Activated CD8-positive, alpha-beta memory T cell treated with anti-CD3 and anti-CD28 coated beads, Interleukin-2, amount 50 U/mL, for 1 hour (primary cell): ENCODE measurements around the gene PPA2.
"Not testable (repeated sequence)": the region's sequence is repeated elsewhere in the genome, so short reads cannot be mapped to it uniquely, and the experiment has no call there.

Experiments
- DNase-seq: peaks from one replicate; pipeline ENCODE4 v3.0.0-alpha.2; 2020; ENCODE audit errors: extremely low read depth

PPA2 gene

GRCh38 chr4:105473324-105474098 lies at the start of gene PPA2:
TSS of gene PPA2 (minus strand) at chr4:105474062. CDS start at chr4:105474050, 12 bp downstream.
- peak; percentile 58 for DNase-seq

DNA sequence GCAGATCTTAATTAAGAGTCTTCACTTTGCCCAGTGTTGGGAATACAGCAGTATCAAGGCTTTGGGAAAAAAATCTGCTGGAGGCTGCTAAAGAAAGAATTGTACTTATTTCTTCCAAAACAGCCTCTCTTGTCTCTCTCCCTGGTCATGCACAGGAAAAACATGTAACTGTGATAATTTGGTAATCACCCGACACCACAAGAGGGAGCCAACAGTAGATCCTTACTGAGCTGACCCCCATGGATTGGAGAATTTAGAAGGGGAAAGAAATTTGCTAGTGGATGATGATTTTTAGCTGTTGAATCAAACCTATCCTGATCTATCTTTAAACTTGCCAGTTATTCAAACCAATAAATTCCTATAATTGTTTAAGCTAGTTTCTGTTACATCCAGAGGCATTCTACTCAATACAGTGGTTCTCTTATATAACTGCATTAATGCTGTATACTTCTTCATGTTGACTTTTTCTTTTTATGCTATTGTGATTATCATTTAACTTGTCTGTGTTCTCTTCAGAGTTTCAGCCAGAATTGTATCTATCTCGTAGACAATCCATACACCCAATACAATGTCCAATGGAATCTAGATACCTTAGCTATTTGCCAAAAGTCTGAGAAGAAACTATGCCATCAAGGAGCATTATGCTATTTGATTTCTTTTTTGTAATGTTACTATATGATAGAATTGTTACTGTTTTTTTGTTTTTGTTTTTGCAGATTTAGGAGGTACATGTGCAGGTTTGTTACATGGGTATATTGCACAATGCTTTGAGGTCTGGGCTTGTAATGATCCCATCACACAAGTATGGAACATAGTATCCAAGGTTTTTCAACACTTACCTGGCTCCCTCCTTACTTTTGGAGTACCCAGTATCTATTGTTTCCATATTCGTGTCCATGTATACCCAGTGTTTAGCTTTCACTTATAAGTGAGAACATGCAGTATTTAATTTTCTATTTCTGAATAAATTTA lies 47.2 kb upstream of the PPA2 start:
- no peak for DNase-seq

- DNase-seq = no peak
These were observed 36.4 kb upstream of the PPA2 start for GRCh38 chr4:105510245-105510644.

GRCh38 chr4:105509714-105510113 lies 35.9 kb upstream of the PPA2 start:
- DNase-seq = no peak

- no peak for DNase-seq
These were observed 35.4 kb upstream of the PPA2 start for GRCh38 chr4:105509291-105509690.

DNA sequence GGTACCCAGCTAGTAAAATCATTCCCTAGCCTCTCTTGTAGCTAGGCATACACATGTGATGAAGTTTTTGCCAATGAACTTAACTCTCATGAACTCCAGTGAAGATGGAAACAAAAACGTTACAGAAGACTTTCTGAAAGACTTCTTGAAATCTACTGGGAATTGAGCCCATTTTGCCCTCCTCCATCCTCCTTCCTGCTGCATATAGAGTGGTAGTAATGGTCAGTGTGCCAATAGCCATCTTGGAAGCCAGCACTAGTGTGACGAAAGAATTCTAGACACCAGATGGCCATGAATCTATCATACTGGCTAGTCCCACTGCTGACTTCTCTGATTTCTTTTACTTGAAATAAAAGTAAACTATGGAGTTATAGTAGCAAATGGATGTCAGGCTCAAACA lies 30.9 kb upstream of the PPA2 start:
- DNase-seq = no peak

DNA sequence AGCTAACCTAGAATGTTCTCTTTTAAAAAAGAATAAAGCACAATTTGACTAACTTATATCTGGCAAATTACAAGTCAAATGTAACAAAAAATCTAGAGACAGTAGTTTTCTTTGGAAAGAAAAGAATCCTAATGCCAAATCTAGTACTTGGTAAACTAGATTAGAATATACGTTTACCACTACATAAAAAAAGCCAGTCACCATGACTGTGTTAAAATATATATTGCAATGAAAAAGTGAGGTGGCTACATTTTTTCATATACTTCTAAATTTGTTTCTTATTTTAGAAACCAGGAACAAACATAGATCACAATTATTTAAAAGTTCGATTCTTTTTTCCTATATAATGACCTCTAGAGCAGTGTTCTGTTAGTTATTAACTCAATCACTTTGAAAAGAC lies 29.6 kb upstream of the PPA2 start:
- DNase-seq = no peak

- no peak for DNase-seq
These were observed 23.0 kb upstream of the PPA2 start for GRCh38 chr4:105496899-105497298.

- no peak for DNase-seq
These were observed 21.8 kb upstream of the PPA2 start for GRCh38 chr4:105495667-105496066.

GRCh38 chr4:105490523-105490922 lies 16.7 kb upstream of the PPA2 start:
- no peak for DNase-seq

GRCh38 chr4:105483840-105484239 lies 10.0 kb upstream of the PPA2 start:
- no peak for DNase-seq

DNA sequence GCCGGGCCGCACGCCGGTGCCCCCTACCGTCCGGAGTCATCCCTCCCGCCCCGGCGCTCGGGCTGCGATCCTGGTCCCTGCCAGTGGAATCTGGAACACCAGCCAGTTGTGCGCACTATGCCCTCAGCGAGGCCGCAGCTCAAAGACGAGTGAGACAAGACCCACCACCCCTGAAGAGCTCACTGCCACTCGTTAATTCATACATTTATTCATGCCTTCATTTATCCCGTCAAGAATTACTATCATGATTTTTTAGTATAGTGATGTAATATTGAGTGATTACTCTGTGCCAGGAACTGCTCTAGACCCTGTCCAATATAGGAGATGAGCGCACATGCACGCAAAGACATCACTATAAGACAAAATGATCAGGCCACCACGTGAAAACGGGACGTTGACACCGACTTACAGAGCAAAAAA lies 247 bp upstream of the PPA2 start:
- no peak for DNase-seq

DNA sequence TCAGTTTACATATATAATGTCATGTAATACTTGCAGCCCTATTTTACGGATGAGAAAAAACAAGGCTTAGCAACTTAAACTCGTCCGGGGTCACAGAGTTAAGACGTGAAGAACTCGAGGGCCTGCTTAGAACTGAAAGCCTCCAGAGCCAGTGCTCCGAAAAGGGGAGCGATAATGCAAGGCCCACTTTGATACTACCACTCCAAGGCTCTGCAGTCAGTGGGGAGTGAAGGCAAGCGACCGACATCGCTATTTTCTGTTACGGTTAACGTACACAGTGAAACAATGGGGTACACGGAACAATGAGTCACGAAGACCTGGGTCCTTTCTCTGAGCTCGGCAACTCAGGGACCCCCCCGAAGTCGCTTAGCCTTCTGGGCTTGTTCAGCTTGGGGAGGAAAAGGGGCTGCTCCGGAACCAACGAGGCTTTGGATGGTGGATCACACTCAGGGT lies 965 bp downstream of the PPA2 start:
- DNase-seq = no peak

GRCh38 chr4:105471566-105472176 lies 2.2 kb downstream of the PPA2 start:
- peak; percentile 38 for DNase-seq

DNA sequence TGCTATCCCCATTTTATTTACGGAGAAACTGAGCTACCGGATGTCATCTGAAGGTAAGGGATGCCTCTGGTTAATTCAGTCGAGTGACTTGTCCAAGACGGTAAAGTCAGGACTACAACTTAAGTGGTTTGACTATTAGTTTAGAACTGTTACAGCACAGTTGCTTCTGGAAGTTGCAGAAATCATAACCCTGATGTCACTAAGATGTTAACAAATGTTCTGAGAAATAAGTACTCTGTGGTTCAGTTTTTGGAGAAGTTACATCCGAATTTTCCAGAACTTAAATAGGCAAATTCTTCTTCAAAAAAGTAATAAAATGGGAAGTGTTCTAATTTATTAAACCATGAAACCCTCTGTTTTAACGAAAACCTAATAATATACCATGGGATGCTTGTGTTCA lies 3.1 kb downstream of the PPA2 start:
- no peak for DNase-seq

GRCh38 chr4:105469736-105470135 lies 4.1 kb downstream of the PPA2 start:
- DNase-seq = no peak

DNA sequence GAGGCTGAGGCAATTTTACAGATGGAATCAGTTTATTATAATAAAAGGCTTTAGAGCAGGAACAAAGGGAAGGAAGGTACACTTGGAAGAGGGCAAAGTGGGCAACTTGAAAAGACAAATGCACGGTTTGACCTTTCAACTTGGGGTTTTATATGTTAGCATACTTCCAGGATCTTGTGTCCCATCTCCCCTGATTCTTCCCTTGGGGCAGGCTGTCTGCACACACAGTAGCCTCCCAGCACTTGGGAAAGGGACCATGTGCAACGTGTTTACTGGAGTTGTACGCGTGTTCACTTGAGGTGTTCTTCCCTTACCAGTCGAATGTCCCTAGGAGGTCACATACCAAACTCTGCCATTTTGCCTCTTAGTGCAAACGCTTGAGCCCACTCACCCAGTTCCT lies 7.3 kb downstream of the PPA2 start:
- DNase-seq = no peak

DNA sequence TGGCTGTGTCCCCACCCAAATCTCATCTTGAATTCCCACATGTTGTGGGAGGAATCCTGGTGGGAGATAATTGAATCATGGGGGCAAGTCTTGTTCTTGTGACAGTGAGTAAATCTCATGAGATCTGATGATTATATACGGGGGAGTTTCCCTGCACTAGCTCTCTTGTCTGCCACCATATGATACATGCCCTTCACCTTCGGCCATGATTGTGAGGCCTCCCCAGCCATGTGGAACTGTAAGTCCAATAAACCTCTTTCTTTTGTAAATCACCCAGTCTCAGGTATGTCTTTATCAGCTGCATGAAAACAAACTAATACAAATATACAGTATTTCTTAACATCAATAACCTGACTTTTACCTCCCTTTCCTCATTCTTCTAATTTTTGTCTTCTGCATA lies 9.3 kb downstream of the PPA2 start:
- DNase-seq = not testable (repeated sequence)

GRCh38 chr4:105462576-105462975 lies 11.3 kb downstream of the PPA2 start:
- no peak for DNase-seq

DNA sequence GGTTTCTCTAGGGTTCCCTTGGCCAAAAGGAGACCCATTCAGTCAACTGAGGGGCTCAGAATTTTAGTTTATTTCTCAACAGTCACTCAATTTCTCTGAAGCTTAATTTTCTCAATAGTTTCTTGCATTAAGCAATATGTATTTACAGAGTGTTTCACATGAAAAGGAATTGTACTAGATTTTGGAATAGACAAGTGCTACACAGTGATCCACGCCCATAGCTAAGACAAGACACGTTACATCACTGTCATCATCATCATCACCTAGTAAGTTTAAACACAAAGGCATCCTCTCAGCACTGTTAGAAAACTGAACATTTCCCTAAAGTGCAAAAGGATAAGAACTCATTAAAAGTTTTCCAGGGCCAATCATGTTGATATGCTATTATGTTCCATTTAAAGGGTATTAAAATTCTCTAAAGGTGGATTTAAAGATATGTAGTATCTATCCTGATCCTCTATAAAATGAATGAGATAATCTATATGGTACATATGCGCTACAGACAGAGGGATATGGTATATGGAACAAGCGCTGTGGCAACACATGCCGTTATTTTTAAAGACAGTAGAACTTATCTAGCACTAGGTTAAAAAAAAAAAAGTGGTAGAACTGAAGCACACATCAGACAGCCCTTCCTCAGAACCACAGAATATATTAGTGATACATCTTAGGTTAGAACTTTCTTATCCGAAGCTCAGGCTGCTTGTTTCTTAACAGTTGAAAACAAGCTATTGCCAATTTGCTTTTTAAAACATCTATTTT lies 12.1 kb downstream of the PPA2 start:
- DNase-seq = no peak

DNA sequence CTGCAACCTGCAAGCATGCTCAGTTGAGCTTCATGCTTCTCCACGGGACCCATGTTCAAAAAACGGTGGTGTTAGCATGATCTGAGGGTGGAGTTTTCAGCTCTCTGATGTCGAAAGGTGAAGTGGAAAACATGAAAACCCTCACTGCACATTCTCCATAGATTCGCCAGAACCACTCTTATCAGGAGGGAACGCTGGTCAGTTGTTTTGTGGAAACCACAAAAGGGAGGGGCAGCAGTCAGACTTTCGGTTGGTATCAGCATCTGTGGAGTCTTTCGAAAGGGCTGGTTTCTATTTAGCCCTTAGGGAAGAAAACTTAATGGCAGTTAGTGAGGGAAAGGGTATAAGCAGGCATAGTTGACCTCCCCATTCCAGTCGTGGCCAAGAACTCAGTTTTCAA lies 12.6 kb downstream of the PPA2 start:
- no peak for DNase-seq

DNA sequence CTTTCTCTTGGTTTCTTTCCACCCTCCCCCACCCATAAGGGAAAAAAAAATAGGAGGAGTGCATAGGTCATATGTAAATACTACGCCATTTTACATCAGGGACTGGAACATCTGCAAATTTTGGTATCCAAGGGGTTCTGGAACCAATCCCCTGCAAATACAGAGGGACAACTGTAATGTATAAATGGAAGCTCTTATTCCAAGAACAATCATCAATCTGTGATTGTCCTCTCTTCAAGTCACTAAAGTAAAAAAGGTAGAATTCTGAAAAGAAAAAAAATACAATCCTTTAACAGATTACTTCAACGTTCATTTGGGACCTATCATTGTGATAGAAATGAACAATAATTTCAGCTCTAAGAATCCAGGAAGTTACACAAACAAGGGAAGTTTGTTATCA lies 13.6 kb downstream of the PPA2 start:
- DNase-seq = no peak
